A673 (cell line): ENCODE data around the gene OR2D3. TPM values are rescaled to one million over a fixed set of nuclear protein-coding genes. Genes with fewer than 3 reads are reported as not detected.
"Not testable (repeated sequence)": the region's sequence is repeated elsewhere in the genome, so short reads cannot be mapped to it uniquely, and the experiment has no call there.

Experiments
- BruUV-seq: library from RNA; stranded (reverse); fragments of 400-500 nt; replicated peaks from 2 replicates; lab custom pipeline; 2021; lab: Mats Ljungman, UMichigan
- CTCF ChIA-PET: fragments of 300-600 bp; sonication (Branson Sonifier 250); formaldehyde crosslinking; loops from one replicate; lab custom pipeline; 2022; ENCODE audit warnings: antibody characterized with exemption; lab: Charles Lee
- POLR2A ChIA-PET: fragments of 300-600 bp; sonication (Branson Sonifier 250); formaldehyde crosslinking; loops from one replicate; lab custom pipeline; 2022; ENCODE audit warnings: antibody characterized with exemption; ENCODE audit not compliant: low non-redundant PET; lab: Charles Lee
- DNase-seq: peaks from one replicate; pipeline ENCODE4 v3.0.0-alpha.2; 2015; ENCODE audit warnings: low spot score
- H3K27ac ChIP-seq: fragments of 200-600 bp; sonication (generic); 2 replicates; pipeline ENCODE4 v1.5.1; 2016; ENCODE audit warnings: mixed run types, low read depth, mild to moderate bottlenecking, mixed read lengths, antibody characterized with exemption, low read length; ENCODE audit not compliant: poor library complexity, severe bottlenecking
- H3K27me3 ChIP-seq: fragments of 200-600 bp; sonication (generic); replicated peaks from 2 replicates; pipeline ENCODE4 v1.6.1; 2017; ENCODE audit warnings: mixed run types, low read depth, mild to moderate bottlenecking, mixed read lengths, antibody characterized with exemption, low read length; ENCODE audit not compliant: insufficient read depth, poor library complexity
- H3K36me3 ChIP-seq: fragments of 200-600 bp; sonication (generic); 2 replicates; pipeline ENCODE4 v1.6.1; 2016; ENCODE audit warnings: mixed run types, mild to moderate bottlenecking, mixed read lengths, antibody characterized with exemption, low read length; ENCODE audit not compliant: insufficient read depth, poor library complexity, severe bottlenecking
- H3K4me1 ChIP-seq: fragments of 200-600 bp; sonication (generic); 2 replicates; pipeline ENCODE4 v1.6.1; 2017; ENCODE audit warnings: mixed run types, mild to moderate bottlenecking, mixed read lengths, antibody characterized with exemption, low read length; ENCODE audit not compliant: insufficient read depth, poor library complexity, severe bottlenecking
- H3K4me3 ChIP-seq: fragments of 200-600 bp; sonication (generic); 2 replicates; pipeline ENCODE4 v1.5.1; 2016; ENCODE audit warnings: low read depth, mixed run types, mild to moderate bottlenecking, mixed read lengths, low read length; ENCODE audit not compliant: poor library complexity, severe bottlenecking
- H3K9me3 ChIP-seq: fragments of 200-600 bp; sonication (generic); 2 replicates; pipeline ENCODE4 v1.6.1; 2016; ENCODE audit warnings: mixed run types, low read depth, mild to moderate bottlenecking, mixed read lengths, antibody characterized with exemption, low read length; ENCODE audit not compliant: poor library complexity, severe bottlenecking
- EZH2 ChIP-seq: fragments of 200-600 bp; sonication (generic); IDR thresholded peaks from 2 replicates; pipeline ENCODE4 v1.6.1; 2017; ENCODE audit warnings: borderline replicate concordance, low read depth, mild to moderate bottlenecking, mixed read lengths, antibody characterized with exemption, low read length; ENCODE audit not compliant: poor library complexity, severe bottlenecking
- intact Hi-C: fragments of 100-400 bp; cut with micrococcal nuclease; formaldehyde crosslinking; loops from one replicate; pipeline ENCODE4 v1.10.0; 2022; ENCODE audit not compliant: unreplicated experiment
- total RNA-seq: library from RNA; stranded (reverse); gene quantifications from 2 replicates; pipeline ENCODE4 v1.2.3, GENCODE V29; 2021
- TF ChIP-seq, protein P1 (sequence below): fragments of 300-800, 200-600 bp; sonication (generic); conservative IDR thresholded peaks from 2 replicates; pipeline ENCODE4 v1.5.1; 2017; ENCODE audit warnings: low read depth, mild to moderate bottlenecking, antibody characterized with exemption, low read length, moderate library complexity, mixed read lengths

OR2D3 gene
- total RNA-seq, 1 experiment from 2014 or later = not detected

DNA sequence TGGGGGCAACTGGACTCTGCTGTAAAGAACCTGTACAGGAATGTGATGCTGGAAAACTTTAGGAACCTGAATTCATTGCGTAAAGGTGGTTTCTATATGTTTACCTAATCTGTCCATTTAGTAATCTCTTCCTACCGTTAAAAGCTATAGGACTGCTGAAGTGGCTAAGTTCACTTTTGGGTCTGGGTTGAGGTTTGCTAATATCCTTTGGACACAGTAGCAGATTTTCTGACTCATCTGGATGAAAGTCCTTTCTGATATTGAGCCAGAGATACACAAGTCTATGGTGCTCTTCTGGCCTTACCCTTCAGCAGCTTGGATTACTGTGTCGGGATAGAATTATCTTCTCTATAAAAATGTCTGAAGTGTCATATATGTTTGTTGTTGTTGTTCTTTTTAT lies 22.3 kb downstream of the OR2D3 start:
- no peak for TF ChIP-seq EZH2
- TF ChIP-seq, protein P1, sequence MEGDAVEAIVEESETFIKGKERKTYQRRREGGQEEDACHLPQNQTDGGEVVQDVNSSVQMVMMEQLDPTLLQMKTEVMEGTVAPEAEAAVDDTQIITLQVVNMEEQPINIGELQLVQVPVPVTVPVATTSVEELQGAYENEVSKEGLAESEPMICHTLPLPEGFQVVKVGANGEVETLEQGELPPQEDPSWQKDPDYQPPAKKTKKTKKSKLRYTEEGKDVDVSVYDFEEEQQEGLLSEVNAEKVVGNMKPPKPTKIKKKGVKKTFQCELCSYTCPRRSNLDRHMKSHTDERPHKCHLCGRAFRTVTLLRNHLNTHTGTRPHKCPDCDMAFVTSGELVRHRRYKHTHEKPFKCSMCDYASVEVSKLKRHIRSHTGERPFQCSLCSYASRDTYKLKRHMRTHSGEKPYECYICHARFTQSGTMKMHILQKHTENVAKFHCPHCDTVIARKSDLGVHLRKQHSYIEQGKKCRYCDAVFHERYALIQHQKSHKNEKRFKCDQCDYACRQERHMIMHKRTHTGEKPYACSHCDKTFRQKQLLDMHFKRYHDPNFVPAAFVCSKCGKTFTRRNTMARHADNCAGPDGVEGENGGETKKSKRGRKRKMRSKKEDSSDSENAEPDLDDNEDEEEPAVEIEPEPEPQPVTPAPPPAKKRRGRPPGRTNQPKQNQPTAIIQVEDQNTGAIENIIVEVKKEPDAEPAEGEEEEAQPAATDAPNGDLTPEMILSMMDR = no peak
- POLR2A ChIA-PET = no interaction called here
- CTCF ChIA-PET = no interaction called here
- H3K4me3 ChIP-seq = no peak overlapping the region
- no TSS peak for BruUV-seq
- intact Hi-C loops = no loop called here
- H3K4me1 ChIP-seq = no peaks in the 10 kb centered on the region
- H3K36me3 ChIP-seq = no peaks in the 10 kb centered on the region
- no peaks in the 10 kb centered on the region for H3K27me3 ChIP-seq
- H3K9me3 ChIP-seq = no peaks in the 10 kb centered on the region
- DNase-seq = no peak
- H3K27ac ChIP-seq = no peak overlapping the region

GRCh38 chr11:6954248-6954647 lies 33.4 kb downstream of the OR2D3 start:
- H3K36me3 ChIP-seq, BruUV-seq, DNase-seq, H3K4me3 ChIP-seq, CTCF ChIA-PET, intact Hi-C loops, H3K27me3 ChIP-seq, H3K27ac ChIP-seq, H3K4me1 ChIP-seq, POLR2A ChIA-PET, H3K9me3 ChIP-seq: not testable (repeated sequence)

DNA sequence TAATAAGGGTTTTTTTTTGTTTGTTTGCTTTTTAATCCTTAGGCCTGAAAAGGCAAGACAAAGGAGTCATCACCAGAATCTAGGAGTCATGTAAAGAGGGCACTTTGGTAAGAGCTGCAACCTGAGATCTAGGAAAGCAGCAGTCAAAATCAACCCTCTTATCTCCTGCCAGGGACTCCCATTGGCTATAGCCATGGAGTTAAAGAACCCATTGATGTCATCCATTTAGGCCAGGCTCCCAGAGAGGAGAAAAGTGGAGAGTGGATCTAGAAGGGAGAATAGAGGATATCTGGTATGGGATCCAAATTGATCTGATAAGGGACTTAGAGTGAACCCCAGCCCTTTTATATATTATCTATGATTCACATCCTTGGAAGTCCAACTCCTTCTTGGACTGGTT lies 41.3 kb downstream of the OR2D3 start:
- no peaks in the 10 kb centered on the region for H3K27me3 ChIP-seq
- ChIA-PET CTCF (no interaction called here), POLR2A (no interaction called here)
- DNase-seq = no peak
- BruUV-seq = no TSS peak
- H3K4me1 ChIP-seq = no peaks in the 10 kb centered on the region
- no peaks in the 10 kb centered on the region for H3K9me3 ChIP-seq
- no peak overlapping the region for H3K4me3 ChIP-seq
- no peaks in the 10 kb centered on the region for H3K36me3 ChIP-seq
- intact Hi-C loops = no loop called here
- H3K27ac ChIP-seq = no peak overlapping the region
- TF ChIP-seq, protein P1 = no peak
- no peak for TF ChIP-seq EZH2

DNA sequence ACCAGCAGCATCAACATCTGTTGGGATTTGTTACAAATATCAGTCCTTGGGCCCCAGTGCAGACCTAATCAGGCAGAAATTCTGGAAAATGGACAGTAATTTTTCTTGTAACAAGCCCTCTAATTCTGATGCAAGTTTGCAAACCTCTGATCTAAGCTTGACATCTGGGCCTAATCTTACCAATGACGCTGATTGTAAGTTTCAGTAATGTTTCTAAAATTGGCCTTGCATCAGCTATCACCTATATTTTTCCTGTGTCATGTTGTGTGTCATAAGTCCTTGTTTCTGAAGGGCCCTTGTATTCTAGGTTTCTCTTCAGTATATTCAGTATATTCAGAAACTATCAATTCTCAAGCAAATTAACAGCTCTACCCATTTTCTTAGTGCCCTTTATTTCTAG lies 41.9 kb downstream of the OR2D3 start:
- H3K27ac ChIP-seq = no peak overlapping the region
- ChIA-PET POLR2A (no interaction called here), CTCF (no interaction called here)
- H3K4me1 ChIP-seq = no peaks in the 10 kb centered on the region
- TF ChIP-seq, protein P1 = no peak
- TF ChIP-seq EZH2 = no peak
- H3K9me3 ChIP-seq = no peaks in the 10 kb centered on the region
- H3K27me3 ChIP-seq = no peaks in the 10 kb centered on the region
- no peak overlapping the region for H3K4me3 ChIP-seq
- no peaks in the 10 kb centered on the region for H3K36me3 ChIP-seq
- intact Hi-C loops = no loop called here
- BruUV-seq = no TSS peak
- DNase-seq = no peak
